GM21717 (cell line): ENCODE measurements around the gene SLC35F3.
"Not testable (repeated sequence)": the region's sequence is repeated elsewhere in the genome, so short reads cannot be mapped to it uniquely, and the experiment has no call there.

Experiments used
- ATAC-seq: cut with Tn5 transposase; IDR thresholded peaks from one replicate; pipeline ENCODE4 v1.9.1; 2021; ENCODE audit warnings: mild to moderate bottlenecking, moderate library complexity; ENCODE audit not compliant: unreplicated experiment

Gene SLC35F3

GRCh38 chr1:234136073-234136472, 231.6 kb downstream of the SLC35F3 start:
- no peak for ATAC-seq

DNA sequence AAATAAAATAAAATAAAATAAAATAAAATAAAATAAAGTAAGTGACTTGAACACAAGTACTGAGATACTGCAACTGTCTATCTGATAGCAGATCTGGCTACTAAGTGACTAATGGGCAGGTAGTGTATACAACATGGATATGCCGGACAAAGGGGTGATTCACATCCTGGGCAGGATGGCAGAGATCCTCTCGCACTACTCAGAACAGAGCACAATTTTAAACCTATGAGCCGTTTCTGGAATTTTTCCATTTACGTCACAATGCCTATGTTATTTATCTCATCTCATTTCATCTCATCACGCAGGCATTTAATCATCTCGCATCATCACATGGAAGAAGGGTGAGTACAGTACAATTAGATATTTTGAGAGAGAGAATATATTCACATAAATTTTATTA, 235.5 kb downstream of the SLC35F3 start:
- no peak for ATAC-seq

GRCh38 chr1:234140388-234140787, 235.9 kb downstream of the SLC35F3 start:
- ATAC-seq = no peak

- ATAC-seq = no peak
Observed at GRCh38 chr1:234141006-234141405, 236.5 kb downstream of the SLC35F3 start.

DNA sequence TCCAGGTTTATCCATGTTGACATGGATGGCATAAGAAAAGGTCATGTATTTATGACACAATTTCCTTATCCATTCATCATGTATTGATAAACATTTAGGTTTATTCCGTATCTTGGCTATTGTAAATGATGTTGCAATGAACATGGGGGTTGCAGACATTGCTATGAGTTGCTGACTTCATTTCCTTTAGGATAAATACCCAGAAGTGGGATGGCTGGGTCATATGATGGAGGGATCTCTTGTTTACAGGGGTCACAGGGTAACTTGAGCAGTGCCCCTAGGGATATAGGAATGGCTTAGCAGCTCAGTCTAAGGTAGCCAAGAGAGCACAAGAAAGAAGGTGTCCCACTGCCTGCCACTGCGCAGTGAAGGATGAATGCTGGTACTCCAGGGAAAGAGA, 239.2 kb downstream of the SLC35F3 start:
- ATAC-seq = no peak

- no peak for ATAC-seq
Observed at GRCh38 chr1:234144901-234145300, 240.4 kb downstream of the SLC35F3 start.

GRCh38 chr1:234148350-234148749, 243.9 kb downstream of the SLC35F3 start:
- ATAC-seq = no peak

GRCh38 chr1:234148816-234149215, 244.3 kb downstream of the SLC35F3 start:
- no peak for ATAC-seq

GRCh38 chr1:234149217-234149616, 244.7 kb downstream of the SLC35F3 start:
- ATAC-seq = no peak

- ATAC-seq = no peak
Observed at GRCh38 chr1:234150892-234151291, 246.4 kb downstream of the SLC35F3 start.

GRCh38 chr1:234152344-234152743, 247.9 kb downstream of the SLC35F3 start:
- not testable (repeated sequence) for ATAC-seq

GRCh38 chr1:234154320-234155251, 250.1 kb downstream of the SLC35F3 start:
- ATAC-seq = peak; percentile 73

GRCh38 chr1:234162661-234163060, 258.2 kb downstream of the SLC35F3 start:
- no peak for ATAC-seq

GRCh38 chr1:234163267-234163919, 258.9 kb downstream of the SLC35F3 start:
- ATAC-seq = no peak

DNA sequence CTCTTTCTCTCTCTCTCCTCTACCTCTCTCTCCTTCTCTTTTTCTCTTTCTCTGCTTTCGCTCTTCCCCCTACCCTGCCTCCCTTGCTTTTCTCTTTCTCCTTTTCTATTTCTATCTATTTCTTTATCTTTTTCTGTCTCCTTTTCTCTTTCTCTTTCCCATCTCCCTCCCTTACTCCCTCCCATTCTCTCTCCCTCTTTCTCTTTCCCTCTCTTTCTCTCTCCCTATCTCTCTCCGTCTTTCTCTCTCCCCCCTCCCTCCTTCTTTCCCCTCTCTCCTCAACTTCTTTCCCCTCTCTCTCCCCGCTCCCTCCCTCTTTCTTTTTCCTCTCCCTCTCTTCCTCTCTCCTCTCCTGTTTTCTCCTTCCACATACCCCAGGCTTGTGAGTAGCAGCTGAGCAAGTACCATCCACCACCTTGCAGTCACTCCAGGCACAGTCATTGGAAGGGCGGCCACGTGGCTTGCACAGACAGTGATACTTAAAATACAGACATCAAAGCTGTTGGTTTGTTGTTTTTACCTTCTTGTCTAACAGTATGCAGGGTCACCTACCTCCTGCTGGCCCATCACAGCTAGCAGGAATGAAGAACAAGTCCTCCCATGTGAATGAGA, 259.7 kb downstream of the SLC35F3 start:
- no peak for ATAC-seq

DNA sequence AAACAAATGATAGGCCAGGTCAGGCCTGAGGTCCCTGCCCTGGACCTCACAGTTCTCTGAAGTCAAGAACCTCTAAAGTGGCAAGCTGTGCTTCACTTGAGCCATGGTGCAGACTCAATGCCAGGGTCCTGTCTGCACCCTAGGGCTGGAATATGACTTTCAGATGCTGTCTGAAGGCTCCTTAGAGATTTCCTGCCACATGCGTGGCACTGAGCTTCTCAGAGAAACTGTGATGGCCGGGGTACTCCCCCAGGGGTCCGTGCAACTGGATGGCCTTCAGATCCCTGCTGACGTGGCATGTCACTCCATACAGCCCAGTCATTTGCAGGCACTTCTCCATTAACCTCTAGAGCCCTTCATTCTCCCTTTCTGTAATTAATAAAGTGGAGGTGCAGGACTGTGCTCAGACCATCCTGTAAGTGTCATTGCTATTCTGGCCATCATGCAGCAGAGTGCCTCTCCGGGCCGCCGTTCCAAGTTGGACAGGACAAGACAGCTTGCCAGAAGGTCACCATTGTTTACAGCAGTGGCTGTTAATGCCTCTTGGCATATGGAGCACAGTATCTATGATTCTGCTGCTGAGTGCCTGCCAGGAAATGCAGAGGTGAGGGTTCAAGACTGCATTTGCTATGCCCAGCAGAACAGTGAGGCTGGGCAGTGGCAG, 263.7 kb downstream of the SLC35F3 start:
- no peak for ATAC-seq

- ATAC-seq = no peak
Observed at GRCh38 chr1:234169161-234169849, 264.8 kb downstream of the SLC35F3 start.

GRCh38 chr1:234170067-234170466, 265.6 kb downstream of the SLC35F3 start:
- no peak for ATAC-seq

DNA sequence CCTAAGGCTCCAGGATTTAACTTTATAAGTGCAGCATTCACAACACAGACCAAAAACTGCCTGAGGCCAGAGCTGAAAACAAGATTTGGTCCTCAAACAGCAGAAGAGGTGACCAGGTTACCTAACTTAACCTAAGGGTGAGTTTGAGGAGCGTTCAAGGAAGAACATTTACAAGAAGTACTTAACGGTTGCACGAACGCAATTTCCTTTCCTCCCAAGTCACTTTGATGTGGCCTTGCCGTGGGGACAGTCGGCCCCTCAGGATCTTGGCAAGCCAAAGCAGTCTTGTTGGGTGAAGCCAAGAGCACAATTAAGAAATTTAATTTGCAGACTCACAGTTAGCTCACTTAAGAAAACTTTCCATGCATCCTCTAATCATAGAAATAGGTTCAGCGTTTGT, 266.1 kb downstream of the SLC35F3 start:
- no peak for ATAC-seq

- no peak for ATAC-seq
Observed at GRCh38 chr1:234173968-234174367, 269.5 kb downstream of the SLC35F3 start.

DNA sequence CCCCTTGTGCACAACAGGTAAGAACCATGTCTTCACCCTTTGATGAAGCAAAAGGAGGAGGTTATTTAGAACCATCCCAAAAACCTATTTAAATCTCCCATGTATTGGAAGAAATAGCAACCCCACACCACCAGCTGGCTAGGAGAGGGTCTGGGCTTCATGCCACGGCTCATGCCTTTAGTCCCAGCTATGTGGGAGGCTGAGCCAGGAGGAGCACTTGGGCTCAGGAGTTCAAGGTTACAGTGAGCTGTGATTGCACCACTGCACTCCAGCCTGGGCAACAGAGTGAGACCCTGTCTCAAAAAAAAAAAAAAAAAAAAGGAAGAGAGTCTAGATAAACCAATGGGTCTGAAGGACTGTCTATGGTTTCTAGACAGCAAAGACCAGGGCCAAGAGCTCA, 270.9 kb downstream of the SLC35F3 start:
- ATAC-seq = no peak
